Osteoblast (primary cell): ENCODE measurements around the gene ENDOV. TPM values are rescaled to one million over a fixed set of nuclear protein-coding genes. Genes with fewer than 3 reads are reported as not detected.
A peak's percentile ranks its signal among the peaks of the same experiment; 100 is the strongest.

Experiments
- DNase-seq: peaks from one replicate; pipeline ENCODE4 v3.0.0; 2011; ENCODE audit warnings: low spot score, mixed read lengths; ENCODE audit not compliant: insufficient read length; ENCODE audit errors: missing footprints
- H2AFZ ChIP-seq: 2 replicates; pipeline ENCODE4 v1.6.0; 2011; ENCODE audit warnings: mild to moderate bottlenecking, low read length
- H3K27ac ChIP-seq: 2 replicates; pipeline ENCODE4 v1.5.1; 2011; ENCODE audit warnings: mild to moderate bottlenecking, low read depth, low read length, moderate library complexity
- H3K27me3 ChIP-seq: 2 replicates; pipeline ENCODE4 v1.6.0; 2012; ENCODE audit warnings: mild to moderate bottlenecking, control low read depth, inconsistent platforms, low read length, moderate library complexity; ENCODE audit not compliant: insufficient read depth
- H3K36me3 ChIP-seq: 2 replicates; pipeline ENCODE4 v1.5.1; 2011; ENCODE audit warnings: mild to moderate bottlenecking, low read length, control low read depth, moderate library complexity; ENCODE audit not compliant: insufficient read depth
- H3K4me1 ChIP-seq: 2 replicates; pipeline ENCODE4 v1.5.1; 2011; ENCODE audit warnings: mild to moderate bottlenecking, low read length, control low read depth, moderate library complexity; ENCODE audit not compliant: insufficient read depth
- H3K4me2 ChIP-seq: 2 replicates; pipeline ENCODE4 v1.6.0; 2011; ENCODE audit warnings: mild to moderate bottlenecking, low read length; ENCODE audit not compliant: insufficient read depth
- H3K4me3 ChIP-seq: fragments of 200-600 bp; sonication (generic); 3 replicates; pipeline ENCODE4 v1.5.1; 2012; ENCODE audit warnings: mild to moderate bottlenecking, low read length, inconsistent platforms; ENCODE audit not compliant: insufficient read depth
- H3K79me2 ChIP-seq: 2 replicates; pipeline ENCODE4 v1.6.0; 2012; ENCODE audit warnings: mild to moderate bottlenecking, low read length, control low read depth, inconsistent platforms; ENCODE audit not compliant: insufficient read depth
- H3K9me3 ChIP-seq: 2 replicates; pipeline ENCODE4 v1.5.1; 2011; ENCODE audit warnings: low read depth, low read length, control low read depth
- H4K20me1 ChIP-seq: 2 replicates; pipeline ENCODE4 v1.6.0; 2012; ENCODE audit warnings: mild to moderate bottlenecking, low read length, control low read depth; ENCODE audit not compliant: insufficient read depth
- CTCF ChIP-seq: IDR thresholded peaks from 2 replicates; pipeline ENCODE4 v1.5.1; 2011; ENCODE audit warnings: mild to moderate bottlenecking, low read depth, low read length, moderate library complexity; ENCODE audit errors: extremely low read depth
- total RNA-seq: library from RNA; depleted of rRNA; stranded (reverse); fragments of >200 nt; gene quantifications from 2 replicates; pipeline ENCODE4 v1.2.3, GENCODE V29; 2012

ENDOV gene
- total RNA-seq, 1 donor = 19.5 TPM

DNA sequence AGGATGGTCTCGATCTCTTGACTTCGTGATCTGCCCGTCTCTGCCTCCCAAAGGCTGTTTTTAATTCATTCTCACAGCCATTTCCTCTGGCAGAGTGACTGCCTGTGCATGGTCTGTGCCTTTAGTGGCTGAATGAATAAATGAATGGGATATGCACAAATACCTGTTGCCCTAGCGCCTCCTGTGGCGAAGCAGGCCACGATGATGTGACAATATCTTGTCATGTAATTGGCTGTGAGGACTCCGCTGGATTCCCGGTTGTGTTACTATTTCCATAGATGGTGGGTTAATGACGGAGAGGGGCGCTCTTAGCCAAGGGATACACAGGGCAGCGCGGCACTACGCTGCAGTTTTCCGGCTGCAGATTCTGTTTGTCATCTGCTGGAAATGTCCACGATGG is 26.8 kb upstream of the ENDOV start:
- no peak for TF ChIP-seq CTCF
- H3K36me3 ChIP-seq = peaks cover 86% of the 10 kb centered on the region

DNA sequence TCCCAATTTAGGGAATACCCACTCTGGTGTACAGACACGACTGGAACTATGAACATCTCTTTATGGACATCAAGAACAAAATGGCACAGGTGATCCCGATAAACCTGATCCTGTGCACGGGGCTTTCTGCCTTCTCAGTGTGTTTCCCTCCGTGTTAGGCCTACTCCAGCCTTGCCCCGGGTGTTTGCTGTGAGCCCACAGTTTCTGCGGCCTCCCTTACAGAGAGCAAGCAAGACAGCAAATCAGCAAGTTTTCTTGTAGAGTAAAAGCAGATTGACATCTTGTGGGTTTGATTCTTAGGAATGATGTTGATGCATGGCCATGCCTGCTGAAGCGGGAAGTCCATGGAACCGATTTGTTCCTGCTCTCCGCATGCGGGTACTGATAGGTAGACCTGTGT is 26.4 kb upstream of the ENDOV start:
- Histone ChIP-seq H3K27me3 (no peaks in the 10 kb centered on the region), H3K36me3 (peaks cover 86% of the 10 kb centered on the region), H2AFZ (no peak overlapping the region), H3K4me1 (no peaks in the 10 kb centered on the region), H3K4me2 (no peak overlapping the region), H4K20me1 (peaks cover 3% of the 10 kb centered on the region), H3K79me2 (no peaks in the 10 kb centered on the region), H3K9me3 (no peaks in the 10 kb centered on the region), H3K27ac (no peak overlapping the region), H3K4me3 (no peak overlapping the region)
- no peak for TF ChIP-seq CTCF
- peak; percentile 52 for DNase-seq

More for the DNA sequence above, 26.8 kb upstream of the ENDOV start:
- no peak overlapping the region for H3K27ac ChIP-seq
- H3K4me1 ChIP-seq = no peaks in the 10 kb centered on the region
- no peaks in the 10 kb centered on the region for H3K9me3 ChIP-seq
- no peaks in the 10 kb centered on the region for H3K79me2 ChIP-seq
- no peaks in the 10 kb centered on the region for H3K27me3 ChIP-seq
- no peak for DNase-seq
- H3K4me2 ChIP-seq = no peak overlapping the region
- H4K20me1 ChIP-seq = peaks cover 3% of the 10 kb centered on the region
- H2AFZ ChIP-seq = no peak overlapping the region
- H3K4me3 ChIP-seq = no peak overlapping the region

DNA sequence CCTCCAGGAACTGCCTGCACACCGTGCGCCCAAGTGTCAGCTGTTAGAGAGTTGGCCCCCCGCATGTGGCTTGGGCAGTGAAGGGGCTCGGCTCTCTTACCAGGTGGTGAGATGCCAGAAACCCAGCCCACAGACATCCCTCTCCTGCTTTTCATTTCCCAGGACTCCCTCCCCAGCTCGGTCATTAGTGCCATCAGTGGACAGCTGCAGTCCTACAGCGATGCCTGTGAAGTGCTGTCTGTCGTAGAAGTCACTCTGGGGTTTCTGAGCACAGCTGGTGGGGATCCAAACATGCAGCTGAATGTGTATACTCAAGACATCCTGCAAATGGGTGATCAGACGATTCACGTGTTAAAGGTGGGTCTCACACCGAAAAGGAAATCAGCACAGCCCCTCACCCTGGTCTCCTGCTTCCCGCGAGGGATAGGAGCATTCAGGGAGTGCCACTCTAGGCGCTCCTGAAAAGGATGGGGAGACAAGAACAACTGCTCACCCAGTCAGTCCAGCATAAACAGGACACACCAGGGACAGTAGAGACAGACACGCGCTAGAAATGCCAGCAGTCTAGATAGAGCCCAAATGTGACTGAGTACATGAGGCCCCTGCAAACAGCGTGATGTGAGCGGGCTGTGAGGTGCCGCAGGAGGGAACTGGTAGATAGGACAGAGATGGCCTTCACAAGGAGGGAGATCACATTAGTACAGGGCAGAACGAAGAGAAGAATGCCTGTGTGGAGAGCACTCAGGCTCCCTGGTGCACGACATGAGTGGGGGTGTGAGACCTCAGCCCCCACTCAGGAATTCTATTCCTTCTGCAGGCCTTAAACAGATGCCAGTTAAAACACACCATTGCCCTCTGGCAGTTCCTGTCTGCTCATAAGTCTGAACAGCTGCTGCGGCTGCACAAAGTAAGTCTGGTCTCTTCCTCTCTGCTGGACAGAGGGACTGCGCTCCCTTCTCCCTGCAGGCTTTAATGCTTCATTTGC is 25.7 kb upstream of the ENDOV start:
- Histone ChIP-seq H3K4me1 (no peaks in the 10 kb centered on the region), H4K20me1 (peaks cover 3% of the 10 kb centered on the region), H3K36me3 (peaks cover 86% of the 10 kb centered on the region), H3K4me3 (no peak overlapping the region), H3K27ac (no peak overlapping the region), H3K79me2 (no peaks in the 10 kb centered on the region), H2AFZ (no peak overlapping the region), H3K9me3 (no peaks in the 10 kb centered on the region), H3K27me3 (no peaks in the 10 kb centered on the region), H3K4me2 (no peak overlapping the region)
- no peak for TF ChIP-seq CTCF
- DNase-seq = peak; percentile 45

- Histone ChIP-seq H3K4me1 (no peaks in the 10 kb centered on the region), H3K4me2 (no peak overlapping the region)
Measured at GRCh38 chr17:80393241-80393890, 21.6 kb upstream of the ENDOV start.

More at GRCh38 chr17:80393241-80393890, 21.6 kb upstream of the ENDOV start:
- Histone ChIP-seq H3K79me2 (no peaks in the 10 kb centered on the region), H3K27ac (no peak overlapping the region), H3K36me3 (peaks cover 58% of the 10 kb centered on the region), H4K20me1 (peaks cover 11% of the 10 kb centered on the region), H3K4me3 (no peak overlapping the region), H3K9me3 (no peaks in the 10 kb centered on the region), H3K27me3 (no peaks in the 10 kb centered on the region), H2AFZ (no peak overlapping the region)
- DNase-seq = no peak
- no peak for TF ChIP-seq CTCF
